MM.1S (cell line): ENCODE measurements around the gene RMI1.

ENCODE experiments used
- CTCF ChIP-seq: fragments of 300-600 bp; sonication (generic); IDR thresholded peaks from 2 replicates; pipeline ENCODE4 v1.5.1; 2016; ENCODE audit warnings: antibody characterized with exemption, low read length, mixed read lengths
- EZH2 ChIP-seq: fragments of 300-600 bp; sonication (generic); optimal IDR thresholded peaks from 2 replicates; pipeline ENCODE3; 2017; ENCODE audit warnings: low read depth, mild to moderate bottlenecking, antibody characterized with exemption, low read length, mixed read lengths
- EZH2phosphoT487 ChIP-seq: fragments of 300-600 bp; sonication (generic); IDR thresholded peaks from 2 replicates; pipeline ENCODE4 v1.6.1; 2018; ENCODE audit warnings: antibody characterized with exemption, low read length

- TF ChIP-seq CTCF (no peak), EZH2 (no peak), EZH2phosphoT487 (no peak)
These were observed 1.4 kb upstream of the RMI1 start for GRCh38 chr9:83978992-83979811.
